ENCODE data around the gene GNPDA1. TPM values are rescaled to one million over a fixed set of nuclear protein-coding genes. Genes with fewer than 3 reads are reported as not detected.
"Not testable (repeated sequence)": the region's sequence is repeated elsewhere in the genome, so short reads cannot be mapped to it uniquely, and the experiment has no call there.

The GNPDA1 gene
- total RNA-seq, 1 donor from 2014 or later = 89.8 TPM

DNA sequence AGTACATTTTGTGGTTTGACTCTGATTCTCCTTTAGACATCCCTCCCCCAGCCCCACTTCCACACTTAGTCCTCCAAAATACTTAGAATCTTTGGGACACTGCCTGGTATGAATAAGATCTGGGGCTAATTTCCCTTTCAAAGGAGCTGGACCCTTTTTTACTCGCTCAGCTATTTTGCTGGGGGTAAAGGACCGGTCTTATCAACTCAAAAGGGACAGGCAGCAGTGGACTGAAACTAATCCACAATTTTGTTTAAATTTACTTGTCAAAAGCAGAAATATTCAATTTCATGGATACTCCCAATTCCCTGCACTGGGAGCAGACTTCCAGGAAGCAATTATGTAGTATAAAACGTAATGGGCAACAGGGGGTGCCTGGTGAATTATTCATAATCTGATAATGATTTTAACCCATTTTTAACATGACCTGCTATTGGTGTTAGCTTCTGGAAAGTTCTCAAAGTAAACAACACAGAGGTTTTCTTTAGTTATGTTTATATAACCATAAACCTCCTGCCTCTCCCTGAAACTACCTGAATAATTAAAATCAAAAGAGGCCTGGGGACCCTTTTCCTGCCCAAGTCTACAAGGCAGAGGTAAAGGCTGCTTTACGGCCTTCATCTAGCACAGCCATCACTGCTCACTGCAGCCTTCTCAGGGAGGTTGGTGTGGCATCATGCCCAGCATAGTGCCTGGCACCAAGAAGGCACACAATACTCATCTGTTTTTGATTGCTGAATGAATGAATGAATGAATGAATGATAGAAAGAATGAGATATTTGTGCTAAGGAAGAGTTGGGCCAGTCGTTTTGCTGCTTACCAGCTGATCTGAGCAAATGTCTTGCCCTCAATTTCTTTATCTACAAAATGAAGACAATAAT lies 44.2 kb upstream of the GNPDA1 start:
- Histone ChIP-seq H3K4me1 (peaks cover 6% of the 10 kb centered on the region), H3K36me3 (no peaks in the 10 kb centered on the region), H3K79me2 (ENCODE audit: low read depth) (no peaks in the 10 kb centered on the region), H3F3A (ENCODE audit: low read depth) (no peaks in the 10 kb centered on the region), H4K20me1 (ENCODE audit: low read depth) (no peaks in the 10 kb centered on the region), H3K4me2 (no peak overlapping the region), H3K9me3 (ENCODE audit: low read depth) (no peaks in the 10 kb centered on the region), H3K27ac (no peak overlapping the region), H2AFZ (replicated peaks) (no peak overlapping the region), H3K4me3 (no peak overlapping the region), H3K9ac (no peak overlapping the region), H3K27me3 (no peaks in the 10 kb centered on the region)
- Mint-ChIP-seq H3K4me1 (peaks cover 35% of the 10 kb centered on the region), H3K4me3 (no peak overlapping the region), H3K9me3 (no peaks in the 10 kb centered on the region), H3K27me3 (ENCODE audit: insufficient read depth, low read depth) (no peaks in the 10 kb centered on the region), H3K36me3 (no peaks in the 10 kb centered on the region), H3K27ac (peak overlapping the region; percentile 70)
- TF ChIP-seq, protein P1, sequence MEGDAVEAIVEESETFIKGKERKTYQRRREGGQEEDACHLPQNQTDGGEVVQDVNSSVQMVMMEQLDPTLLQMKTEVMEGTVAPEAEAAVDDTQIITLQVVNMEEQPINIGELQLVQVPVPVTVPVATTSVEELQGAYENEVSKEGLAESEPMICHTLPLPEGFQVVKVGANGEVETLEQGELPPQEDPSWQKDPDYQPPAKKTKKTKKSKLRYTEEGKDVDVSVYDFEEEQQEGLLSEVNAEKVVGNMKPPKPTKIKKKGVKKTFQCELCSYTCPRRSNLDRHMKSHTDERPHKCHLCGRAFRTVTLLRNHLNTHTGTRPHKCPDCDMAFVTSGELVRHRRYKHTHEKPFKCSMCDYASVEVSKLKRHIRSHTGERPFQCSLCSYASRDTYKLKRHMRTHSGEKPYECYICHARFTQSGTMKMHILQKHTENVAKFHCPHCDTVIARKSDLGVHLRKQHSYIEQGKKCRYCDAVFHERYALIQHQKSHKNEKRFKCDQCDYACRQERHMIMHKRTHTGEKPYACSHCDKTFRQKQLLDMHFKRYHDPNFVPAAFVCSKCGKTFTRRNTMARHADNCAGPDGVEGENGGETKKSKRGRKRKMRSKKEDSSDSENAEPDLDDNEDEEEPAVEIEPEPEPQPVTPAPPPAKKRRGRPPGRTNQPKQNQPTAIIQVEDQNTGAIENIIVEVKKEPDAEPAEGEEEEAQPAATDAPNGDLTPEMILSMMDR (IDR thresholded peaks at IDR 0.05) = no peak
- no peak for TF ChIP-seq EZH2phosphoT487 (IDR thresholded peaks at IDR 0.05)
- no peak for TF ChIP-seq EZH2 (IDR thresholded peaks at IDR 0.05)
- no peak for DNase-seq (ENCODE audit: low spot score)

DNA sequence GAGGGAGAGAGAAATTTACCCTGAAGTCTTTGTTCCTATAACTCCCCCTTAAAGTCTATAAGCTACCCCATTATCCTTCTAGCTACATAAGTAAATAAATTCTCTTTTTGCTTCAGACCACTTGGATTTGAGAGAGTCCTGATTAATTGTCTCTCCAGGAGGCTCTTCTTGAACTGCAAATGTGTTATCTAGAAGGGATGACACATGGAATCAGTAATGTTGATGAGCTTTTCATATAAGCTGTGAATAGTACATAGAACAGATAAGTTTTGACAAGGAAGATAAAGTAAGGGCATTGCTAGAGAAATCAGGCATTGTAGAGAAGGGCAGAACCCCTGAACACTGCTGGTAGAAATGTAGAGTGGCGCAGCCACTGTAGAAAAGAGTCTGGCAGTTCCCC lies 42.5 kb upstream of the GNPDA1 start:
- no peaks in the 10 kb centered on the region for H3K27me3 ChIP-seq
- no peak overlapping the region for H3K27ac Mint-ChIP-seq
- H3F3A ChIP-seq (ENCODE audit: low read depth) = no peaks in the 10 kb centered on the region
- TF ChIP-seq EZH2phosphoT487 (IDR thresholded peaks at IDR 0.05) (no peak), EZH2 (IDR thresholded peaks at IDR 0.05) (no peak)
- TF ChIP-seq, protein P1 (IDR thresholded peaks at IDR 0.05) = no peak
- H3K9me3 ChIP-seq (ENCODE audit: low read depth) = no peaks in the 10 kb centered on the region
- H3K9ac ChIP-seq = no peak overlapping the region
- H3K36me3 ChIP-seq = no peaks in the 10 kb centered on the region
- no peak overlapping the region for H2AFZ ChIP-seq (replicated peaks)
- no peaks in the 10 kb centered on the region for H4K20me1 ChIP-seq (ENCODE audit: low read depth)
- no peaks in the 10 kb centered on the region for H3K9me3 Mint-ChIP-seq
- H3K36me3 Mint-ChIP-seq = no peaks in the 10 kb centered on the region
- no peak overlapping the region for H3K27ac ChIP-seq
- no peak overlapping the region for H3K4me2 ChIP-seq
- no peak overlapping the region for H3K4me3 Mint-ChIP-seq
- no peaks in the 10 kb centered on the region for H3K79me2 ChIP-seq (ENCODE audit: low read depth)
- H3K4me1 Mint-ChIP-seq = peaks cover 35% of the 10 kb centered on the region
- H3K27me3 Mint-ChIP-seq (ENCODE audit: insufficient read depth, low read depth) = no peaks in the 10 kb centered on the region
- no peak overlapping the region for H3K4me3 ChIP-seq
- no peak for DNase-seq (ENCODE audit: low spot score)
- peaks cover 6% of the 10 kb centered on the region for H3K4me1 ChIP-seq

DNA sequence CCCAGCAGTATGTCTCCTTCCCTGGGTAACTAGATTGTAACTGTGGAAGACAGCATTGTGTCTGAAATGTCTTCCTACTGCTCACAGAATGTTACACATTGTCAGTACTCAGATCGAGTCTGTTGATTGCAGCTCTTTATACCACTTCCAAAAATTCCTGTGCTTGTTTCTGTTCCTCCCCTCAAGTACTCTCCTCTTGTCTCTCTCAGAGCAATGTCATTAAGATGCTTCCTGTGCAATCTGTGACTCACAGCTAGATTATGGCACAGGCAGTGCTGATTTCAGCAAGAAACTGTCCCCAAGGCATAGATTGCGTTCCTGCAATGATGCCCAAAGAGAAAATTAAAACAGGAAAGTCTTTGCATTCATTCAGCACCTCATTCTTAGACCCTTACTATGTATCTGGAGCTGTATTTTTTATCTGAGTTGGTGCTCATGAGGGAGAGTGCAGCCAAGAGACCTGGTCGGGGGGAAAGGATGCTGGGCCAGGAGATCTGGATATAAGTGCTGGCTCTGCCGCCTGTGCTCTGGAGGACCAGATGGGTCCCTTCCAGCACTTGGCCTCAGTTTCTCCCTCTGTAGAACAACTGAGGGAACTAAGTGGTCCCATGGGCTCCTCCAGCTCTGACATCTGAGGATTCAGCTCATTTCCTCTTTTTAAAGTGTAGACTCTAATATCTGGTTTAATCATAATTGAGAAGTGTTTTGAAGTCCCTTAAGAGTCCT lies 40.8 kb upstream of the GNPDA1 start:
- no peak overlapping the region for H3K4me2 ChIP-seq
- H3K27ac ChIP-seq = no peak overlapping the region

DNA sequence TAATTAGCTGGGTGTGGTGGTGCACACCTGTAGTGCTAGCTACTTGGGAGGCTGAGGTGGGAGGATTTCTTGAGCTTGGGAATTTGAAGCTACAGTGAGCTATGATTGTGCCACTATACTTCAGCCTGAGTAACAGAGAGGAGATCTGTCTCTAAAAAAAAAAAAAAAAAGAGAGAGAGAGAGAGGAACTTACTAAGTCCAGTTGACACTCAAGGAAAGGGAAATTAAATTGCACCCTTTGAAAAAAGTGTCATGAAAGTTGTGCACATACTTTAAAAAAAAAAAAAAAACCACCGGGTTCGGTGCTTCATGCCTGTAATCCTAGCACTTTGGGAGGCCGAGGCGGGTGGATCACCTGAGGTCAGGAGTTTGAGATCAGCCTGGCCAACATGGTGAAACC lies 39.2 kb upstream of the GNPDA1 start:
- not testable (repeated sequence) for H4K20me1 ChIP-seq (ENCODE audit: low read depth); H3K27me3 Mint-ChIP-seq (ENCODE audit: insufficient read depth, low read depth); H3K79me2 ChIP-seq (ENCODE audit: low read depth); H3K36me3 ChIP-seq; H3K27ac ChIP-seq; H3K4me3 Mint-ChIP-seq; H3K4me2 ChIP-seq; DNase-seq (ENCODE audit: low spot score); H3F3A ChIP-seq (ENCODE audit: low read depth); H3K4me3 ChIP-seq; H3K27me3 ChIP-seq; H2AFZ ChIP-seq (replicated peaks); H3K4me1 ChIP-seq; H3K9me3 Mint-ChIP-seq; H3K36me3 Mint-ChIP-seq; H3K27ac Mint-ChIP-seq; H3K9ac ChIP-seq; H3K9me3 ChIP-seq (ENCODE audit: low read depth)
- H3K4me1 Mint-ChIP-seq = peaks cover 27% of the 10 kb centered on the region

More for the DNA sequence above, 40.8 kb upstream of the GNPDA1 start:
- no peak overlapping the region for H3K4me3 ChIP-seq
- H3K9ac ChIP-seq = no peak overlapping the region
- H3F3A ChIP-seq (ENCODE audit: low read depth) = no peaks in the 10 kb centered on the region
- H3K36me3 Mint-ChIP-seq = no peaks in the 10 kb centered on the region
- no peaks in the 10 kb centered on the region for H3K9me3 Mint-ChIP-seq
- H3K4me1 ChIP-seq = peaks cover 6% of the 10 kb centered on the region
- no peaks in the 10 kb centered on the region for H3K9me3 ChIP-seq (ENCODE audit: low read depth)
- peak overlapping the region; percentile 45 for H2AFZ ChIP-seq (replicated peaks)
- peaks cover 32% of the 10 kb centered on the region for H3K4me1 Mint-ChIP-seq
- TF ChIP-seq, protein P1 (IDR thresholded peaks at IDR 0.05) = no peak
- TF ChIP-seq EZH2phosphoT487 (IDR thresholded peaks at IDR 0.05) (no peak), EZH2 (IDR thresholded peaks at IDR 0.05) (no peak)
- no peak overlapping the region for H3K4me3 Mint-ChIP-seq
- no peaks in the 10 kb centered on the region for H4K20me1 ChIP-seq (ENCODE audit: low read depth)
- no peaks in the 10 kb centered on the region for H3K36me3 ChIP-seq
- H3K27ac Mint-ChIP-seq = no peak overlapping the region
- H3K79me2 ChIP-seq (ENCODE audit: low read depth) = no peaks in the 10 kb centered on the region
- no peaks in the 10 kb centered on the region for H3K27me3 Mint-ChIP-seq (ENCODE audit: insufficient read depth, low read depth)
- no peaks in the 10 kb centered on the region for H3K27me3 ChIP-seq
- no peak for DNase-seq (ENCODE audit: low spot score)
